ENCODE data around the gene KSR2. TPM values are rescaled to one million over a fixed set of nuclear protein-coding genes. Genes with fewer than 3 reads are reported as not detected.

Gene KSR2
- total and polyA plus RNA-seq, 4 donors, result 0.09 to 1.8 (median 0.37) TPM

GRCh38 chr12:117968151-117968789 is 520 bp downstream of the KSR2 start:
- Histone ChIP-seq H3K4me3 (peak overlapping the region; percentile 32), H3K9ac (ENCODE audit: insufficient read depth in 1 of 2, low read length in 2 of 2) (no peak overlapping the region), H3K27ac (ENCODE audit: low read depth in 1 of 2, low read length in 1 of 2) (peak overlapping the region in 1 of 2 donors; percentile 9), H3K9me3 (ENCODE audit: control insufficient read depth in 4 of 4, insufficient read depth in 3 of 4, low read length in 3 of 4) (peaks cover 0 to 5% (median under 1%) of the 10 kb centered on the region in 4 donors), H3K27me3 (ENCODE audit: control insufficient read depth in 3 of 3, insufficient read depth in 3 of 3, low read length in 2 of 3) (peaks cover 3 to 40% (median 38%) of the 10 kb centered on the region in 3 donors), H3K4me1 (ENCODE audit: control insufficient read depth in 5 of 5, insufficient read depth in 5 of 5, low read length in 5 of 5) (peaks cover 0 to 3% (median 0%) of the 10 kb centered on the region in 5 donors), H3K36me3 (ENCODE audit: control insufficient read depth in 4 of 4, insufficient read depth in 4 of 4, low read length in 4 of 4) (no peaks in the 10 kb centered on the region)
- ATAC-seq (ENCODE audit: insufficient read depth, low FRiP score) (no peak), DNase-seq (no peak)
- WGBS, 2 donors, result 4 to 6% methylated on average over 10 of the region's 10 CpGs
- no peak for TF ChIP-seq CTCF (IDR thresholded peaks at IDR 0.05; ENCODE audit: control extremely low read depth, extremely low read depth)

GRCh38 chr12:117967512-117967911 is 1.3 kb downstream of the KSR2 start:
- no peak for TF ChIP-seq CTCF (IDR thresholded peaks at IDR 0.05; ENCODE audit: control extremely low read depth, extremely low read depth)
- H3K36me3 ChIP-seq (ENCODE audit: control insufficient read depth in 4 of 4, insufficient read depth in 4 of 4, low read length in 4 of 4), result no peaks in the 10 kb centered on the region
- peaks cover 0 to 5% (median under 1%) of the 10 kb centered on the region in 4 donors for H3K9me3 ChIP-seq (ENCODE audit: control insufficient read depth in 4 of 4, insufficient read depth in 3 of 4, low read length in 3 of 4)
- ATAC-seq (ENCODE audit: insufficient read depth, low FRiP score) (no peak), DNase-seq (no peak)
- peaks cover 3 to 40% (median 38%) of the 10 kb centered on the region in 3 donors for H3K27me3 ChIP-seq (ENCODE audit: control insufficient read depth in 3 of 3, insufficient read depth in 3 of 3, low read length in 2 of 3)
- no peak overlapping the region for H3K4me3 ChIP-seq
- H3K27ac ChIP-seq (ENCODE audit: low read depth in 1 of 2, low read length in 1 of 2), result no peak overlapping the region
- peaks cover 0 to 3% (median 0%) of the 10 kb centered on the region in 5 donors for H3K4me1 ChIP-seq (ENCODE audit: control insufficient read depth in 5 of 5, insufficient read depth in 5 of 5, low read length in 5 of 5)
- 11 to 23% methylated on average over 12 of the region's 12 CpGs for WGBS, 2 donors
- no peak overlapping the region for H3K9ac ChIP-seq (ENCODE audit: insufficient read depth in 1 of 2, low read length in 2 of 2)

- Histone ChIP-seq H3K9ac (ENCODE audit: insufficient read depth in 1 of 2, low read length in 2 of 2) (no peak overlapping the region), H3K4me3 (no peak overlapping the region), H3K9me3 (ENCODE audit: control insufficient read depth in 4 of 4, insufficient read depth in 3 of 4, low read length in 3 of 4) (peaks cover 0 to 5% (median under 1%) of the 10 kb centered on the region in 4 donors), H3K36me3 (ENCODE audit: control insufficient read depth in 4 of 4, insufficient read depth in 4 of 4, low read length in 4 of 4) (no peaks in the 10 kb centered on the region), H3K27me3 (ENCODE audit: control insufficient read depth in 3 of 3, insufficient read depth in 3 of 3, low read length in 2 of 3) (peaks cover 3 to 40% (median 38%) of the 10 kb centered on the region in 3 donors), H3K4me1 (ENCODE audit: control insufficient read depth in 5 of 5, insufficient read depth in 5 of 5, low read length in 5 of 5) (peaks cover 0 to 3% (median 0%) of the 10 kb centered on the region in 5 donors), H3K27ac (ENCODE audit: low read depth in 1 of 2, low read length in 1 of 2) (no peak overlapping the region)
- TF ChIP-seq CTCF (IDR thresholded peaks at IDR 0.05; ENCODE audit: control extremely low read depth, extremely low read depth), result no peak
- no peak for DNase-seq
- no peak for ATAC-seq (ENCODE audit: insufficient read depth, low FRiP score)
- WGBS, 2 donors, result 38 to 41% methylated on average over 4 of the region's 4 CpGs
Observed at GRCh38 chr12:117967043-117967442, 1.7 kb downstream of the KSR2 start.
